Smooth muscle cell (in vitro differentiated cells): ENCODE measurements around the gene TRIM37. TPM values are rescaled to one million over a fixed set of nuclear protein-coding genes. Genes with fewer than 3 reads are reported as not detected.

ENCODE experiments used
- DNase-seq: peaks from one replicate; lab custom pipeline; 2025; ENCODE audit not compliant: unreplicated experiment; lab: John Stamatoyannopoulos, UW
- H2AFZ ChIP-seq: fragments of 200-600 bp; sonication (generic); 2 replicates; pipeline ENCODE4 v1.6.0; 2016; ENCODE audit warnings: antibody characterized with exemption, low read depth, mild to moderate bottlenecking
- H3F3A ChIP-seq: fragments of 200-600 bp; sonication (generic); 2 replicates; pipeline ENCODE4 v1.6.0; 2017; ENCODE audit warnings: antibody characterized with exemption, low read depth
- H3K27ac ChIP-seq: fragments of 200-600 bp; sonication (generic); 2 replicates; pipeline ENCODE4 v1.5.1; 2016; ENCODE audit warnings: low read depth, mild to moderate bottlenecking
- H3K27me3 ChIP-seq: fragments of 200-600 bp; sonication (generic); 2 replicates; pipeline ENCODE4 v1.6.1; 2016; ENCODE audit warnings: low read depth, mild to moderate bottlenecking
- H3K36me3 ChIP-seq: fragments of 200-600 bp; sonication (generic); 2 replicates; pipeline ENCODE4 v1.5.1; 2016; ENCODE audit warnings: low read depth
- H3K4me1 ChIP-seq: fragments of 200-600 bp; sonication (generic); 2 replicates; pipeline ENCODE4 v1.5.1; 2016; ENCODE audit warnings: low read depth
- H3K4me2 ChIP-seq: fragments of 200-600 bp; sonication (generic); 2 replicates; pipeline ENCODE4 v1.6.0; 2016; ENCODE audit warnings: mild to moderate bottlenecking
- H3K4me3 ChIP-seq: fragments of 200-600 bp; sonication (generic); 2 replicates; pipeline ENCODE4 v1.5.1; 2016; ENCODE audit warnings: mild to moderate bottlenecking
- H3K79me2 ChIP-seq: fragments of 200-600 bp; sonication (generic); 2 replicates; pipeline ENCODE4 v1.6.0; 2016; ENCODE audit warnings: low read depth, mild to moderate bottlenecking
- H3K9ac ChIP-seq: fragments of 200-600 bp; sonication (generic); 2 replicates; pipeline ENCODE4 v1.6.0; 2016; ENCODE audit warnings: low read depth
- H3K9me3 ChIP-seq: fragments of 200-600 bp; sonication (generic); replicated peaks from 2 replicates; pipeline ENCODE4 v1.5.1; 2016; ENCODE audit warnings: low read depth
- H4K20me1 ChIP-seq: fragments of 200-600 bp; sonication (generic); 2 replicates; pipeline ENCODE4 v1.6.0; 2016; ENCODE audit warnings: low read depth
- CTCF ChIP-seq: fragments of 200-600 bp; sonication (generic); IDR thresholded peaks from 2 replicates; pipeline ENCODE4 v1.5.1; 2017; ENCODE audit warnings: borderline replicate concordance, mild to moderate bottlenecking, antibody characterized with exemption; ENCODE audit not compliant: insufficient read depth, poor library complexity, severe bottlenecking
- WGBS: methylation state at CpG from one replicate; pipeline ENCODE4 v1.1.7; 2016; ENCODE audit warnings: low lambda C conversion rate; 5-methylcytosine and 5-hydroxymethylcytosine counted together
- polyA plus RNA-seq: library from polyadenylated mRNA; unstranded; fragments of >200 nt; fragmentation: Nextera tagmentation; extraction: Ambion mirVana; gene quantifications from 2 replicates; pipeline ENCODE4 v1.2.1, GENCODE V29; 2016
- total RNA-seq: library from RNA; depleted of rRNA; stranded (reverse); fragments of >200 nt; gene quantifications from 2 replicates; pipeline ENCODE4 v1.2.3, GENCODE V29; 2014

The TRIM37 gene
- total and polyA plus RNA-seq, 2 experiments from 2014 or later, result 8.0 to 16.5 TPM

DNA sequence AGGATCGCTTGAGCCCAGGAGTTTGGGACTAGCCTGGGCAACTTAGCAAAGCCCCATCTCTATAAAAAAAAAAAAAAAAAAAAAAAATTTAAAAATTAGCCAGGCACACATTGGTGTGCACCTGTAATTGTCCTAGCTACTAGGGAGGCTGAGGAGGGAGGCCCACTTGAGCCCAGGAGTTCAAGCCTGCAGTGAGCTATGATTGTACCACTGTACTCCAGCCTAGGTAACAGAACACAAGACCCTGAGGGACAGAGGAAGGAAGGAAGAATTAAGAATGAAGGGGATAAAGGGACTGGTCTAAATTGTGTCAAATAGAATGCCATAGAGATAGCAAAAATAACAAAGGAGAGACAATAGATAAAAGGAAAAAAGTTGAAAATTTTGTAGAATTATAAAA is 102.8 kb downstream of the TRIM37 start:
- no peaks in the 10 kb centered on the region for H3K4me1 ChIP-seq
- H4K20me1 ChIP-seq, result no peaks in the 10 kb centered on the region
- H3K4me2 ChIP-seq, result no peak overlapping the region
- no peak for DNase-seq
- H3K79me2 ChIP-seq, result no peaks in the 10 kb centered on the region
- H2AFZ ChIP-seq, result no peak overlapping the region
- TF ChIP-seq CTCF, result no peak
- H3K36me3 ChIP-seq, result no peaks in the 10 kb centered on the region
- no peak overlapping the region for H3K27ac ChIP-seq
- no peaks in the 10 kb centered on the region for H3K9me3 ChIP-seq
- no peak overlapping the region for H3K4me3 ChIP-seq
- H3F3A ChIP-seq, result peaks cover 4% of the 10 kb centered on the region
- H3K27me3 ChIP-seq, result no peaks in the 10 kb centered on the region
- H3K9ac ChIP-seq, result no peak overlapping the region
- whole genome bisulfite sequencing, result 75% methylated on average over 1 of the region's 1 CpG

GRCh38 chr17:59002848-59003247 is 103.8 kb downstream of the TRIM37 start:
- Histone ChIP-seq H3K9me3 (no peaks in the 10 kb centered on the region), H3K79me2 (no peaks in the 10 kb centered on the region), H3K27me3 (no peaks in the 10 kb centered on the region), H3K27ac (peak overlapping the region; percentile 84), H3K36me3 (no peaks in the 10 kb centered on the region), H4K20me1 (no peaks in the 10 kb centered on the region), H3K9ac (no peak overlapping the region), H2AFZ (no peak overlapping the region), H3K4me1 (no peaks in the 10 kb centered on the region), H3F3A (peaks cover 4% of the 10 kb centered on the region), H3K4me2 (no peak overlapping the region), H3K4me3 (no peak overlapping the region)
- WGBS, result 95% methylated on average over 2 of the region's 2 CpGs
- no peak for DNase-seq
- TF ChIP-seq CTCF, result no peak

DNA sequence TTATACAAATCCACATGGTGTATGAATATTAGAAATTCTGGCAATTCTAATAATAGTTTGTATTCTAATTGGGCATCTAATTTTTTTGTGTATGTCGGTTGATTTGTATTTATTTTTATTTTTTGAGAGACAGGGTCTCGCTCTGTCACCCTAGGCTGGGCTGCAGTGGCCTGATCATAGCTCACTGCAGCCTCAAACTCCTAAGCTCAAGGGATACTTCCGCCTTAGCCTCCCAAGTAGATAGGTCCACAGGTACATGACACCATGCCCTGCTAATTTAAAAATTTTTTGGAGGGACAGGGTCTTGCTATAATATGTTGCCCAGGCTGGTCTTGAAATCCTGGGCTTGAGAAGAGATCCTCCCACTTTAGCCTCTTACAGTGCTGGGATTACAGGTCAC is 104.6 kb downstream of the TRIM37 start:
- Histone ChIP-seq H2AFZ (no peak overlapping the region), H3K4me1 (no peaks in the 10 kb centered on the region), H3K36me3 (no peaks in the 10 kb centered on the region), H3K4me2 (peak overlapping the region; percentile 73), H3K9me3 (no peaks in the 10 kb centered on the region), H4K20me1 (no peaks in the 10 kb centered on the region), H3K9ac (peak overlapping the region; percentile 50), H3K79me2 (no peaks in the 10 kb centered on the region), H3K27me3 (no peaks in the 10 kb centered on the region), H3K4me3 (peak overlapping the region; percentile 14), H3K27ac (peak overlapping the region; percentile 84), H3F3A (peaks cover 4% of the 10 kb centered on the region)
- WGBS, result 94% methylated on average over 3 of the region's 3 CpGs
- no peak for DNase-seq
- TF ChIP-seq CTCF, result no peak

DNA sequence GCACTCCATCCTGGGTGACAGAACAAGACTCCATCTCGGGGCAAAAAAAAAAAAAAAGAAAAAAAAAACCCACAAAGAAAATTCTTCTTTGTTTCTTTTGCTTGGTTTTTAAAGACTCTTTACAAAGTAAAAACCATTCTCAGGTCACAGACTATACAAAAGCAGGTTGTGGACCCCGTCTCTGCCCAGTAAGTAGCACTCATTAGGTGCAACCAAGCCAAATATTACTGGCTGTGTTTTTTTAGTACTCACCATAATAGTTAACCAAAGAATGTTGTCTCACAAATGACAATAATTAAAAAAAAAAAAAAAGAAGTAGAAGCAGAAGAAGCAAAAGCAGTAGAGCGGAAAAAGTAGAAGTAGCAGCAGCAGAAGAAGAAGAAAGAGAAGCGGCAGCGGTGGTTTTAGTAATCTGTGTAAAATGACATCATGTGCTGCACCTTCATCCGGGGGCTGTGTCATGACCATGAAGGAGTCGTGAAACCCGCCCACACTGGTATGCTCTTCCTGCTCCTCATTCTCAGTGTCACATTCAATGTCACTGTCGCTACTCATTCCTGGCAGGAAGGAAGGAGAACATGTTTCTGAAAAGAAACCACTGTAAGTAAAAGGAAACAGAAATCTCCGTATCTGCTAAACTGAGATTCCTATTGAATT is 105.4 kb downstream of the TRIM37 start:
- no peak for DNase-seq
- no peaks in the 10 kb centered on the region for H3K27me3 ChIP-seq
- 35% methylated on average over 10 of the region's 10 CpGs for WGBS
- peaks cover 4% of the 10 kb centered on the region for H3F3A ChIP-seq
- H3K27ac ChIP-seq, result peak overlapping the region; percentile 84
- H3K9ac ChIP-seq, result peak overlapping the region; percentile 50
- H2AFZ ChIP-seq, result peak overlapping the region; percentile 39
- no peaks in the 10 kb centered on the region for H4K20me1 ChIP-seq
- no peaks in the 10 kb centered on the region for H3K9me3 ChIP-seq
- peak overlapping the region; percentile 73 for H3K4me2 ChIP-seq
- H3K79me2 ChIP-seq, result no peaks in the 10 kb centered on the region
- H3K4me1 ChIP-seq, result no peaks in the 10 kb centered on the region
- H3K36me3 ChIP-seq, result no peaks in the 10 kb centered on the region
- TF ChIP-seq CTCF, result no peak
- H3K4me3 ChIP-seq, result peak overlapping the region; percentile 14
